DMS53 treated with DMSO at 0.1 percent for 48 hours (cell line): Measurements from ENCODE around the gene PCDHB3.
A peak's percentile ranks its signal among the peaks of the same experiment; 100 is the strongest.
"Not testable (repeated sequence)": the region's sequence is repeated elsewhere in the genome, so short reads cannot be mapped to it uniquely, and the experiment has no call there.

Experiments
- DNase-seq: peaks from one replicate; lab custom pipeline; 2025; ENCODE audit not compliant: unreplicated experiment; lab: John Stamatoyannopoulos, UW

PCDHB3 gene

GRCh38 chr5:141100243-141100805 lies at the start of gene PCDHB3:
Gene PCDHB3, plus strand, starts transcription at chr5:141100473. Its CDS starts 177 bp downstream, at chr5:141100650.
- DNase-seq, result peak; percentile 5

- DNase-seq, result peak; percentile 61
Measured at GRCh38 chr5:141050622-141051520, 49.4 kb upstream of the PCDHB3 start, which contains the start of gene PCDHB1. Gene PCDHB1, plus strand, starts transcription at chr5:141051374. Its CDS starts 97 bp downstream, at chr5:141051471.

GRCh38 chr5:141051521-141051866 lies 48.8 kb upstream of the PCDHB3 start:
- DNase-seq, result no peak

GRCh38 chr5:141077826-141078225 lies 22.4 kb upstream of the PCDHB3 start:
- no peak for DNase-seq

GRCh38 chr5:141082228-141082627 lies 18.0 kb upstream of the PCDHB3 start:
- no peak for DNase-seq

GRCh38 chr5:141084487-141084989 lies 15.7 kb upstream of the PCDHB3 start:
- DNase-seq, result peak; percentile 78

GRCh38 chr5:141094481-141095262 lies 5.6 kb upstream of the PCDHB3 start, which contains the start of gene PCDHB2:
Gene PCDHB2, plus strand, starts transcription at chr5:141094615. Its CDS starts 176 bp downstream, at chr5:141094791.
- peak; percentile 86 for DNase-seq

GRCh38 chr5:141095263-141095641 lies 5.0 kb upstream of the PCDHB3 start:
- DNase-seq, result no peak

GRCh38 chr5:141096181-141096580 lies 4.1 kb upstream of the PCDHB3 start:
- DNase-seq, result not testable (repeated sequence)

- DNase-seq, result not testable (repeated sequence)
Measured at GRCh38 chr5:141096586-141096985, 3.7 kb upstream of the PCDHB3 start.

GRCh38 chr5:141101059-141101458 lies 786 bp downstream of the PCDHB3 start:
- no peak for DNase-seq

GRCh38 chr5:141102070-141102469 lies 1.8 kb downstream of the PCDHB3 start:
- not testable (repeated sequence) for DNase-seq

GRCh38 chr5:141102471-141102870 lies 2.2 kb downstream of the PCDHB3 start:
- not testable (repeated sequence) for DNase-seq

GRCh38 chr5:141105350-141105749 lies 5.1 kb downstream of the PCDHB3 start:
- no peak for DNase-seq

GRCh38 chr5:141119250-141119649 lies 19.0 kb downstream of the PCDHB3 start:
- DNase-seq, result no peak

GRCh38 chr5:141121563-141121962 lies 21.3 kb downstream of the PCDHB3 start, which contains the start of gene PCDHB4:
Gene PCDHB4, plus strand, starts transcription at chr5:141121818. Its CDS starts 181 bp downstream, at chr5:141121999.
- DNase-seq, result no peak

- DNase-seq, result no peak
Measured at GRCh38 chr5:141121985-141122384, 21.7 kb downstream of the PCDHB3 start.

- not testable (repeated sequence) for DNase-seq
Measured at GRCh38 chr5:141123396-141124135, 23.3 kb downstream of the PCDHB3 start.

GRCh38 chr5:141127305-141127704 lies 27.0 kb downstream of the PCDHB3 start:
- no peak for DNase-seq

- peak; percentile 18 for DNase-seq
Measured at GRCh38 chr5:141135030-141135717, 34.9 kb downstream of the PCDHB3 start, which contains the start of gene PCDHB5. Gene PCDHB5, plus strand, starts transcription at chr5:141135206. Its CDS starts 229 bp downstream, at chr5:141135435.
